Gastrocnemius medialis (tissue), 4 donors: ENCODE results near the gene DRAM1. TPM values are rescaled to one million over a fixed set of nuclear protein-coding genes. Genes with fewer than 3 reads are reported as not detected.

Source experiments
- ATAC-seq, 2 donors: fragments of 150-250 bp; one replicate each; pipeline ENCODE4 v1.9.1; 2016
- DNase-seq, 2 donors: peaks; one replicate each; pipeline ENCODE4 v3.0.0-alpha.2; 2019
- H3K27ac ChIP-seq, 4 donors: fragments of 200-600 bp; sonication (generic); 1 replicate in 1 of 4; 2 replicates in 3 of 4; pipeline ENCODE4 v1.5.1; 2016 to 2018; ENCODE audit warnings: mild to moderate bottlenecking in 2 of 4, moderate library complexity in 1 of 4
- H3K27me3 ChIP-seq, 3 donors: fragments of 200-600 bp; sonication (generic) in 2 of 3; 1 replicate in 1 of 3; 2 replicates in 2 of 3; pipeline versions ENCODE4 v1.5.1 to v1.6.0; 2016 to 2019; ENCODE audit warnings: mild to moderate bottlenecking in 1 of 3, moderate library complexity in 1 of 3
- H3K36me3 ChIP-seq, 2 donors: fragments of 200-600 bp; sonication (generic) in 1 of 2; one replicate each; pipeline ENCODE4 v1.5.1; 2017 to 2018
- H3K4me1 ChIP-seq, 2 donors: fragments of 200-600 bp; sonication (generic) in 1 of 2; one replicate each; pipeline ENCODE4 v1.5.1; 2016 to 2017; ENCODE audit warnings: mild to moderate bottlenecking in 2 of 2
- H3K4me3 ChIP-seq, 4 donors: fragments of 200-600 bp; sonication (generic) in 3 of 4; 1 replicate in 1 of 4; 2 replicates in 3 of 4; pipeline ENCODE4 v1.5.1; 2016 to 2019; ENCODE audit warnings: mild to moderate bottlenecking in 2 of 4
- H3K9me3 ChIP-seq, 3 donors: fragments of 200-600 bp; sonication (generic) in 2 of 3; 1 replicate in 1 of 3; 2 replicates in 2 of 3; pipeline ENCODE4 v1.5.1; 2016 to 2019
- POLR2A ChIP-seq, 2 donors: fragments of 450-650 bp; IDR thresholded peaks; one replicate each; pipeline ENCODE4 v1.6.1; 2017; ENCODE audit warnings: antibody characterized with exemption in 2 of 2, mild to moderate bottlenecking in 2 of 2, moderate library complexity in 2 of 2
- in situ Hi-C, 4 donors: fragments of 200-750 bp; cut with MboI; loops; one replicate each; pipeline versions ENCODE4 v1.15.0 to v1.8.0; 2017; ENCODE audit warnings: low sequenced_read_pairs in 4 of 4
- intact Hi-C: fragments of 100-400 bp; cut with DNase I; formaldehyde crosslinking; loops from one replicate; pipeline ENCODE4 v1.15.1; 2023; ENCODE audit warnings: low total_unique reads
- total RNA-seq, 4 donors: library from RNA; depleted of rRNA; stranded (reverse); fragments of >200 nt; gene quantifications; one replicate each; pipeline versions ENCODE4 v1.1.0 to v1.2.3, GENCODE V29; 2016
- TF ChIP-seq, protein P1 (sequence below), 5 experiments: fragments of 450-650 bp in 3 of 5; fragments of 200-600 bp in 2 of 5; sonication (generic) in 2 of 5; IDR thresholded peaks in 4 of 5; conservative IDR thresholded peaks in 1 of 5; 1 replicate in 4 of 5; 2 replicates in 1 of 5; pipeline ENCODE4 v1.5.1; 2016 to 2019; ENCODE audit warnings: antibody characterized with exemption in 5 of 5, mild to moderate bottlenecking in 3 of 5, moderate library complexity in 3 of 5

DRAM1 gene
- total RNA-seq, 4 donors from 2014 or later = 2.9 to 7.2 (median 4.1) TPM

GRCh38 chr12:101927036-101927435 lies 49.7 kb downstream of the DRAM1 start:
- ATAC-seq (no peak), DNase-seq (no peak)
- TF ChIP-seq, protein P1, sequence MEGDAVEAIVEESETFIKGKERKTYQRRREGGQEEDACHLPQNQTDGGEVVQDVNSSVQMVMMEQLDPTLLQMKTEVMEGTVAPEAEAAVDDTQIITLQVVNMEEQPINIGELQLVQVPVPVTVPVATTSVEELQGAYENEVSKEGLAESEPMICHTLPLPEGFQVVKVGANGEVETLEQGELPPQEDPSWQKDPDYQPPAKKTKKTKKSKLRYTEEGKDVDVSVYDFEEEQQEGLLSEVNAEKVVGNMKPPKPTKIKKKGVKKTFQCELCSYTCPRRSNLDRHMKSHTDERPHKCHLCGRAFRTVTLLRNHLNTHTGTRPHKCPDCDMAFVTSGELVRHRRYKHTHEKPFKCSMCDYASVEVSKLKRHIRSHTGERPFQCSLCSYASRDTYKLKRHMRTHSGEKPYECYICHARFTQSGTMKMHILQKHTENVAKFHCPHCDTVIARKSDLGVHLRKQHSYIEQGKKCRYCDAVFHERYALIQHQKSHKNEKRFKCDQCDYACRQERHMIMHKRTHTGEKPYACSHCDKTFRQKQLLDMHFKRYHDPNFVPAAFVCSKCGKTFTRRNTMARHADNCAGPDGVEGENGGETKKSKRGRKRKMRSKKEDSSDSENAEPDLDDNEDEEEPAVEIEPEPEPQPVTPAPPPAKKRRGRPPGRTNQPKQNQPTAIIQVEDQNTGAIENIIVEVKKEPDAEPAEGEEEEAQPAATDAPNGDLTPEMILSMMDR (IDR thresholded peaks at IDR 0.05 in 4 of 5, conservative IDR thresholded peaks at IDR 0.05 in 1 of 5) = no peak
- no peak for TF ChIP-seq POLR2A (IDR thresholded peaks at IDR 0.05)
- Histone ChIP-seq H3K36me3 (no peaks in the 10 kb centered on the region), H3K9me3 (no peaks in the 10 kb centered on the region), H3K4me1 (no peaks in the 10 kb centered on the region), H3K27ac (no peak overlapping the region), H3K4me3 (no peak overlapping the region), H3K27me3 (no peaks in the 10 kb centered on the region)
- in situ Hi-C loops = loop anchor here (25.0 kb wide), 2 partner anchors 560 to 835 kb away; partner anchors contain the start of gene IGF1 (in 3 of the 4)
- intact Hi-C loops = no loop called here

DNA sequence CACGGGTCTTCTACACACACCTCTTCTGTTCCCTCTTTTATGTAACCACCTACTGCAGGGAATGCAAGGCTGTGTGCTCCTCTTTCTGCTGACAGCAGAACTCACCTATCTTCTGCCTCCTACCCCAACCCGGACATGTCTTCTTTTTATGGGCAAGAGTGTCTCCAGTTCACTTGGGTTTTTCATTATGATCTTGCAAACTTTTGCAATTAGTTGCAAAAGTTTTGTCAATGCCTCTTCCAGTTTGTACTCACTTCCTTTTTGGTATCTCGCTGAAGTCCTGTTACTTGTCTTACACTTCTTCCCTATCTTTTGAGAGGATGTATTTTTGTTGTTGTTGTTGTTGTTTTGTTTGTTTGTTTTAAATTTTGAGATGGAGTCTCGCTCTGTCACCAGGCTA lies 50.6 kb downstream of the DRAM1 start:
- in situ Hi-C loops = loop anchor here (25.0 kb wide), 2 partner anchors 559 to 834 kb away; partner anchors contain the start of gene IGF1 (in 3 of the 4)
- Histone ChIP-seq H3K4me1 (no peaks in the 10 kb centered on the region), H3K27ac (no peak overlapping the region), H3K36me3 (no peaks in the 10 kb centered on the region), H3K4me3 (no peak overlapping the region), H3K9me3 (no peaks in the 10 kb centered on the region), H3K27me3 (no peaks in the 10 kb centered on the region)
- ATAC-seq (no peak), DNase-seq (no peak)
- intact Hi-C loops = no loop called here
- TF ChIP-seq, protein P1 (IDR thresholded peaks at IDR 0.05 in 4 of 5, conservative IDR thresholded peaks at IDR 0.05 in 1 of 5) = no peak
- TF ChIP-seq POLR2A (IDR thresholded peaks at IDR 0.05) = no peak

- in situ Hi-C loops (loop anchor here (25.0 kb wide), 2 partner anchors 559 to 834 kb away; partner anchors contain the start of gene IGF1 (in 3 of the 4)), intact Hi-C loops (no loop called here)
- Histone ChIP-seq H3K4me1 (no peaks in the 10 kb centered on the region), H3K36me3 (no peaks in the 10 kb centered on the region), H3K9me3 (no peaks in the 10 kb centered on the region), H3K27ac (no peak overlapping the region), H3K27me3 (no peaks in the 10 kb centered on the region), H3K4me3 (no peak overlapping the region)
- ATAC-seq (no peak), DNase-seq (no peak)
- no peak for TF ChIP-seq POLR2A (IDR thresholded peaks at IDR 0.05)
- TF ChIP-seq, protein P1 (IDR thresholded peaks at IDR 0.05 in 4 of 5, conservative IDR thresholded peaks at IDR 0.05 in 1 of 5) = no peak
Observed at GRCh38 chr12:101928556-101928955, 51.2 kb downstream of the DRAM1 start.

DNA sequence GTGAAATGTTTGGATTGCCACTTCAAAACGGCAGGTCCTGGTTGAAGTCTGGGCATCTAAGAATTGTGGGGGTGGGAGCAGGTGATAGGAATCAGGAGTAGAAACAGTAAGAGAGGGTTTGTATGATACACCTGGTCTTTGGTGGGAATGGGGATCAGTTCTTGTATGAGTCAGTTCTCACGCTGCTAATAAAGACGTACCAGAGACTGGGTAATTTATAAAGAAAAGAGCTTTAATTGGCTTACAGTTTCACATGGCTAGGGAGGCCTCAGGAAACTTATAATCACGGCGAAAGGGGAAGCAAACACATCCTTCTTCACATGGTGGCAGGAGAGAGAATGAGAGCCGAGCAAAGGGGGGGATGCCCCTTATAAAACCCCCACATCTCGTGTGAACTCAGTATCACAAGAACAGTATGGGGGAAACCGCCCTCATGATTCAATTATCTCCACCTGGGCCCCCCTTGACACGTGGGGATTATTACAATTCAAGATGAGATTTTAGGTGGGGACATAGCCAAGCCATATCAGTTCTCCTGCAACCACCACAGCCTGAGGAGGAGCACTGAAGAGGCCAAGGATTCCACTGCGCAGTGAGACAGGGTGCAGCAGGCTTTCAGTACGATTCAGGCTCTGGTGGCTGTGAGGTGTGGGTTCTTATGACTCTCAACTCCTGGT lies 52.1 kb downstream of the DRAM1 start:
- TF ChIP-seq, protein P1 (IDR thresholded peaks at IDR 0.05 in 4 of 5, conservative IDR thresholded peaks at IDR 0.05 in 1 of 5) = no peak
- TF ChIP-seq POLR2A (IDR thresholded peaks at IDR 0.05) = no peak
- no peaks in the 10 kb centered on the region for H3K4me1 ChIP-seq
- H3K4me3 ChIP-seq = no peak overlapping the region
- no peaks in the 10 kb centered on the region for H3K27me3 ChIP-seq
- ATAC-seq = no peak
- H3K27ac ChIP-seq = no peak overlapping the region
- in situ Hi-C loops = loop anchor here (25.0 kb wide), 2 partner anchors 558 to 833 kb away; partner anchors contain the start of gene IGF1 (in 3 of the 4)
- intact Hi-C loops = loop anchor here (10.0 kb wide), 1 partner anchor 755 kb away; no protein-coding TSS in a partner anchor
- H3K36me3 ChIP-seq = no peaks in the 10 kb centered on the region
- no peaks in the 10 kb centered on the region for H3K9me3 ChIP-seq
- DNase-seq = no peak
